ENCODE results near the gene STIL.
A peak's percentile ranks its signal among the peaks of the same experiment; 100 is the strongest.
"Not testable (repeated sequence)": the region's sequence is repeated elsewhere in the genome, so short reads cannot be mapped to it uniquely, and the experiment has no call there.

Gene STIL

DNA sequence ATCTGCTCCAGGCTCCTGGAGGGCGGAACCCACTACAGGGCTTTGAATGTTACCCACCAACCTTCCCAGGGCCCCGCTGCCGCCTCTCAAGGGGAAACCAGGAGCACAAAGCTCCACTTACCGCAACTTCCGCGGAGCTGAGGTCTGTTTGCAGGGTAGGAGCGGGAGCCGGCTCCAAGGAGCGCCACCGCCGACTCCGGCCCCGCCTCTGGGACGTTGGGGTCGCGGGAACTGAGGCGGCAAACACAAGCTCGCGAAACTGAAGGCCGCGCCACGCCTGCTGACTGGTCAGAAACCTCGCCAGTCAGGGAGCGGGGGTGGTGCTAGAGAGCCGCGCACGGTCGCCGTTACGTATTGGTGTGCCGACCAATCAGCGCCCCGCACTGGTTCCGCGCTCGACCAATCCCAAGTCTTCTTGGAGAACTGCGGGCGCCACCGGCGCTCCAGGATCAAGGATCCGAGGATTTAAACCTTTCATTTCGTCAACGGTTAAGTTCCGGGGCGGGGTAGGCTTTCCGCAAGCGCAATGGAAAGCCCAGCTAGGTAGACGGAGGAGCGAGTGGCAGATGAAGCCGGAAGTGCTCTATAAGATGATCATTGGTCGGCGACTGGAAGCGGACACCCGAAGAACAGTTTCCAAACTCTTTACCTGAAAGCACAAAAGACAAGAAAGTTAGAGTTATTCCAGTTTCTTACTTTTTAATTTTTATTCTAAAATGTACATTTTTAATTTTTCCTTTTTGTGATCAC, at the start of gene STIL:
TSS of gene STIL (minus strand) at position 233 of the 750 bp plus-strand sequence. CDS start 3,828 bp downstream, outside the sequence.
- peak; percentile 100 for DNase-seq

DNA sequence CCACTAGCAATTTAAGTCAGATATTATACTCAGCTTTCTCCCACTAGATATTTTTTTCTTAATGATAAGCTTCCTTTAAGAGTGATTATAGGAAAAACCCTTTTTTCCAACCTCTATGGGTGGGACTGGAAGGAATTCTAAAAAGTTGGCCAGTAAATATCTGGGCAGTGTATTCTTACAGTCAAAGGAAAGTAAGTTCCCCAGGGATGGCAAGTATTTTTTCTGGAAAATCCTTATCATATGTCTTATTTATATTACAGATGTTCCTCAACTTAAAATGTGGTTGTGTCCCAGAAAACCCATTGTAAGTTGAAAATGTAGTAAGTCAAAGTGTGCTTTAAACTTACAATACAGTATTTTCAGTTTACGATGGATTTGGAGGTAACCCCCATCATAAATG, 48.9 kb upstream of the STIL start:
- DNase-seq = no peak

DNA sequence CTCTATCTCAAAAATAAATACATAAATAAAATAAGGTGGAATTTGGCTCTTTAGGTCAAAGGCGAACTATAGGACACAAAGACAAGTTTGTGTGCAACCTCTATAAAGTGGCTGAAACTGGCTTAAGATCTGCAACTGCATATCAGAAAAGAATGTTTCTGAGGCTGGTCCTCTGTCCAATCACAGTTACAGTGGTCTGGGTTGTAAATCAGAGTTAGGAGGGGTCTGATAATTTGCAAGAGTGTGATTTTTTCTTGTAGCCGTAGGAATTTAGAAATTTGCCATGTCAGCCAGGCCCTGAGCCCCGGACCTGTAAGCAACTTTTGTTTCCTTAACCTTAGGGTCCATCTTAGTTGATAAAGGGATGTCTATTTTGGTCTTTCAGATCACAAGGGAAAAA, 47.4 kb upstream of the STIL start:
- no peak for DNase-seq

DNA sequence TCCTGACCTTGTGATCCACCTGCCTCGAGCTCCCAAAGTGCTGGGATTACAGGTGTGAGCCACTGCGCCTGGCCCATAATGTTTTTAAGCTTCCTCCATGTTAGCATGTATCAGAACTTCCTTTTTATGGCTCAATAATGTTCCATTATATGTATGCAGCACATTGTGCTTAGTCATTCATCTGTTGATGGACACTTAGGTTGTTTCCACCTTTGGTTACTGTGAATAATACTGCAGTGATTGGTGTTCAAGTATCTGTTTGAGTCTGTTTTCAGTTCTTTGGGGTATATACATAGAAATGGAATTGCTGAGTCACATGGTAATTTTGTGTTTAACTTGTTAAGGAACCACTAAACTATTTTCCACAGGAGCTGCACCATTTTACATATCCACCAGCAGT, 37.4 kb upstream of the STIL start:
- no peak for DNase-seq

DNA sequence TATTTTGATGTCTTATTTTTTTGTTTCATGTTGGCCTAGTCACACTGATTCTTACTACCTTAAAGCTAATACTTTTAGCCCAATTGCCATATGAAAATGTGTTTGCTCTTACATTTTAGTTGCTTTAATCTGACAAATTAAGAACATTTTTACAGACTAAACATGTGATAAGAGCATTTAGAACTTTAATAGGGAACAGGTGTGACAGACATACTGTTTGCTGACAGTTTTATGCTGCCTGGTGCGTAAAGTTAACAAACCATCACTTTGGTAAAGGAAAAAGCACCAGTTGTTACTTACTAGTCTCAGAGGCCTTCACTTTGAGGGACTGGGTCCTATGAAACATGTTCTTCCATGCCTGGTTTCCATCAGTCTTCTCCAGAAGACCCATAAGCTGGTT, 34.3 kb upstream of the STIL start:
- DNase-seq = no peak

DNA sequence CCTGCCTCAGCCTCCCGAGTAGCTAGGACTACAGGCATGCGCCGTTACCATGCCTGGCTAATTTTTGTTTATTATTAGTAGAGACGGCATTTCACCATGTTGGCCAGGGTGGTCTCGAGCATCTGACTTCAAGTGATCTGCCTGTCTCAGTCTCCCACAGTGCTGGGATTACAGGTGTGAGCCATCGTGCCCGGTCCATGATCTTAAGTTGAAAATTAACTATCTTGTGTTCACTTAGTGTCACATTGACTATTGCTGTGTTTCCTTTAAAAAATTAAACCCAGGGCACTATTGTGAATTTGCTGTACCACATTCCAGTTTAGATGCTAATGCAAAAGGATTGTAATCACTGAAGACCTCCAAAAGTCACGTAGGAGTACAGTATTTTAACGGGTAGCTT, 33.8 kb upstream of the STIL start:
- no peak for DNase-seq

DNA sequence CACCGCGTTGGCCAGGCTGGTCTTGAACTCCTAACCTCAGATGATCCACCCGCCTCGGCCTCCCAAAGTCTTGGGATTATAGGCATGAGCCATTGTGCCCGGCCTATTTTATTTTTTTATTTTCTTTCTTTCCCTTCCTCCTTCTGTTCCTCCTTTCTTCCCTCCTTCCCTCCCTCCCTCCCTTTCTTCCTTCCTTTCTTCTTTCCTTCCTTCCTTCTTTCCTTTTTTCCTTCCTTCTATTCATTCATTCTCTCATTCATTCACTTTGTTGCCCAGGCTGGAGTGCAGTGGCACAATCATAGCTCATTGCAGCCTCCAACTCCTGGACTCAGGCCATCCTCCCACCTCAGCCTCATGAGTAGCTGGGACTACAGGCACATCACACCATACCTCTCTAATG, 33.0 kb upstream of the STIL start:
- DNase-seq = not testable (repeated sequence)

DNA sequence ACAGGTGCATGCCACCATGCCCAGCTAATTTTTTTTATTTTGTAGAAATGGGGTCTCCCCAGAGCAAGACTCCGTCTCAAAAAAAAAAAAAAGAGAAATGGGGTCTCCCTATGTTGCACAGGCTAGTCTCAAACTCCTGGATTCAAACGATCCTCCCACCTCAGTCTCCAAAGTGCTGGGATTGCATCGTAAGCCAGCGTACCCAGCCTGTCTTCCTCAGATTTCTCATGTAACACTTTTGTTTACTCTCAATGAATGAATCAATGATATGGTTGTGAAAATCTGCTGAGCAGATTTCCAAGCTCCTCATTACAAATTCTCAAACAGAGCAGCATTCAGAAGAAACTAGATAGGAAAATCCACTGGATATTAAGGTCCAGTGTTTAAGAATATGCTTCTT, 26.3 kb upstream of the STIL start:
- DNase-seq = no peak

DNA sequence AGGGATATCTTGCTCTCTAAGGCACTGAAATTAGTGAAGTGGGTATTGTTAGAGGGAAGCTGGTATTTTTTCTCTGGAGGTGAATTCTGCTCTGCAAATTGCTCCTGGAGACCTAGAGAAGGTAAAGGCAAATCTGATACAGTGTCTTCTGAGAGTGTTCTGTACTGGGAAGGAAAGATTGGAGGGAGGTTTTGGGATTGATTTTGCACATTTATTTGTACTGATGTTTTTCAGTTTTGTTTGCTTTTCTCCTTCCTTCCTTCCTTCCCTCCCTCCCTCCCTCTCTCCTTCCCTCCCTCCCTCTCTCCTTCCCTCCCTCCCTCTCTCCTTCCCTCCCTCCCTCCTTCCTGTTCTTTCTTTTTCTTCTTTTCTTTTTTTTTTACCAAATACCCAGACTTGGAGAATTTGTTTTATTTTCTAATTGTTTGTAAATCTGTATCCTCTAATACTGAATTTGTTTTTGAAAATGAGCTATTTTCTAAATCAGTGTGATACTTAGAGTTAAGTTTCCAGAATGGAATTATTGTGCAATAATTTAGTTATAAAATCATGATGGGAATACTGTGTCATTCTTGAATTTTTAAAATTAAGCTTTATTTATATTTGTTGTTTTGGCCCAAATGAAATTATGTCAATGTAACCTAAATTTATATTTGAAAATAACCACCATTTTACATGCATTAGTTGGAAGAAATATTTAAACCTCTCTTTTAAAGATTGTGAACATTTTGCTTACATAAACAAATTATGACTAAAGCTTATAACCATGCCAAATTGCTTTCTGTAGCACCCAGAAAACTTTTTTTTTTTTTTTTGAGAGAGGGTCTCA, 24.5 kb upstream of the STIL start:
- no peak for DNase-seq

DNA sequence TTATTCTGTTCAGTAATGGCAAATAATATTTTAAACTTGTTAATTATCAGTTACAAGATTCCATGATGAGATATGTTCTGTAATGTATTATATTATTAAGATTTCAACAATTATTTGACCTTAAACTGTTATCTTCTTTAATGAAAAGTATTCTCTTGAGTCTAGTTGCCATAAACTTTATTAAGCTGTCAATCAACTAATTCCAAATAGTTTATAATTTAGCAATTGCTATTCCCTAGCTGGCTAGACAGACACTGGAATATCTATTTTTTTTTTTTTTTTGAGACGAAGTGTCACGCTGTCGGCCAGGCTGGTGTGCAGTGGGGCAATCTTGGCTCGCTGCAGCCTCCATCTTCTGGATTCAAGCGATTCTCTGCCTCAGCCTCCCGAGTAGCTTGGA, 23.4 kb upstream of the STIL start:
- DNase-seq = no peak

DNA sequence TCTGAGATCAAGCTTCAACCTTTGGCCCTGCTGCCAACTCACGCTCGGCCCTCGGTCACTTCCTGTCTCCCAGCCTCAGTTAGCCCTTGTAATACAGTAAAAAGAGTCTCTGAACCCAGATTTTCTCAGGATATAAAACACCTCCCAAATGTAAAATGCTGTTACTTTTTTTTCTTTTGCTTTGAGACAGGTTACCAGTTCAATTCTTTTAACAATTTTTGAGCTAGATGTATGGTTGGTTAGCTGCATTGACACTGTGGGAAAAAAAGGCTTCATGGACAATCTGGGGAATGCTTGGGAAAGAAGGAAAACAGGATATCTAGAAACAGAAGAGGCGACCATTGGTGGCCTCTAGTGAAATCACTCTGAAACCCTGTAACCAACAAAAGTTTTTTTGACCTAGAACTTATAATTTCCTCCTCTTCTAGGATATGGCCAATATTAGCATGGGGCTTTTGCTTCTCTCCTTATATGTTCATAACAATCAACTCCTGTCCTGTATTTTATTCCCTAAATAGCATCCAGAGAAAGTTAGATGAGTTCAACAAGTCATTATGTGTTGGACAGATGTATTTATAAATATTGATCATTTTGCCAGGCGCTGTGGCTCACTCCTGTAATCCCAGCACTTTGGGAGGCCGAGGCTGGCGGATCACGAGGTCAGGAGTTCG, 21.0 kb upstream of the STIL start:
- no peak for DNase-seq

DNA sequence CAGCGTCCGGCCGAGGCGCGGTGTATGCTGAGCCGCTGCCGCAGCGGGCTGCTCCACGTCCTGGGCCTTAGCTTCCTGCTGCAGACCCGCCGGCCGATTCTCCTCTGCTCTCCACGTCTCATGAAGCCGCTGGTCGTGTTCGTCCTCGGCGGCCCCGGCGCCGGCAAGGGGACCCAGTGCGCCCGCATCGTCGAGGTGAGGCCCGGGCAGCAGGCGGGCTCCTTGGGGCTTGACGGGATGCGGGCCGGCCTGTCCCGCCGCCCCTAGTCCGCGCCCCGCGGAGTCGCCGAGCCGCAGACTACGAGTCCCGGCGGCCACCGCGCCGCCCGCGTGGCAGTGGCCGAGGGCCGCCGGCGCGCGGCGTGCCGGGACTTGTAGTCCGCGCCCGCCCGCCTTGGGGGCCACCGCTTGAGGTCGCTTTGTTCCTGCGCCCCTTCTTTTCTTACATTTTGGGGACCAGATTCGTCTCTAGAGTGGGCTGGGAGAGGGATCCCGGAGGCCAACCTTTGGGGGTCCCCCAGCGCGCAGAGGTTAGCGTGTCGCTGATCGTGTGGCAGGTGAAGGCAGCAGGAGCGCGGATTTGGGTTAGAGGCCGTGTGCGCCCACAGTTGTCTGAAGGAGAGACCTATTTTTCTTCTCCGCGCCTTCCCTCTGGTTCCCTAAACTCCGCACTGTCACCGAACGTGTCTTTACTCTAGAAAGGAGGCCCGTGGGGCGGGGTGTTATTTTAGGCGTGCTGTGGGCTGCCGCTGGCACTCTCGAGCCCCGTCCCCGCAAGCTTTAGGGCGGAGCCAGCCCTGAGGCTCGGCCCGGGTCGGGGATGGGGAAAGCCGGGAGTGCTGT, 20.2 kb upstream of the STIL start:
- peak; percentile 85 for DNase-seq

DNA sequence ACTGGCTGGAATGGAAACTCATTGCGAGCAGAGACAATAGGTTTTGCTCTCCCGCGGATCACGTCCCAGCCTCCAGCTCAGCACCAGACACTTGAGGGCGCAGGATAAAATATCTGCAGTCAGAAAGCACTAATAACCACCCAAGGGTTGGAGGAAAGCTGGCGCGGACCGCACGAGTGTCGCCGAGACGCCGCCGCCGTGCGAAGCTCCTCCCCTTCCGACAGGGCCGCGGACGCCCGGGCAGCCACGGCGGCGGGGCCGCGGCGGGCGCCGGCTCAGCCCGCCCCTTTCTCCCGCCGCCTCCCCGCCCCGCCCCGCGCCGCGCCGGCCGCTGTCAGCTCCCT, 19.6 kb upstream of the STIL start, which contains the start of gene CMPK1:
TSS of gene CMPK1 (plus strand) at position 213 of the 344 bp plus-strand sequence. CDS start 156 bp downstream, outside the sequence.
- DNase-seq = peak; percentile 87

DNA sequence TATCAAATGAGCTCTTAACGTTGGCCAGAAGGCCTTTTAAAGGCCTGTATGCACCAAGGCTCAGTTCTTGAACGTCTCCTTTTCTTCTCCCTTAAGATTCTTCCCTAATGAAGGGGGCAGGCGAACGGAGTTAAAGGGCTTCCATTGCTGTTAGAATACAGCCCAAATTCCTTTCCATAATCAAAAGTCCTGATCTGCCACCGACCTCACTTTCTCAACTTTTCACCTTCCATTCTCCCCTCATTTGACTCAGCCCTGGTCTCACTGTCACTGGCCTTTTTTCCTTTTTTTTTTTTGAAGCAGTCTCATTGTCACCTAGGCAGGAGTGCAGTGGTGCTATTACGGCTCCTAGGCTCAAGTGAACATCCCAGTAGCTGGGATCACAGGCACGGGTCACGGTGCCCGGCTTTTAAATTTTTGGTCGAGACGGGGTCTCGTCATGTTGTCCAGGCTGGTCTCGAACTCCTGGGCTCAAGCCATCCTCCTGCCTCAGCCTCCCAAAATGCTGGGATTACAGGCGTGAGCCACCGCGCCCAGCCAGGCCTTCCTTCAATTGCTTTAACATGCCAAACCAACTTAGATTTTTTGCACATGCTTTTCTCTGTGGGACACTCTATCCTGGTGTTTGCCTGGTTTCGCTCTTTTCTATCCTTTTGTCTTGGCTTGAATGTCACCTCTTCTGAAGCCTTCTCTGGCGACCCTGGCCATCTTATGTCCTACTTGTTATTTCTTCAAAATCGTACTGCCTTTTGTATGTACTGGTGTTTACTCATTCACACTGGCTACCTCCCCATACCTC, 19.0 kb upstream of the STIL start:
- DNase-seq = no peak

DNA sequence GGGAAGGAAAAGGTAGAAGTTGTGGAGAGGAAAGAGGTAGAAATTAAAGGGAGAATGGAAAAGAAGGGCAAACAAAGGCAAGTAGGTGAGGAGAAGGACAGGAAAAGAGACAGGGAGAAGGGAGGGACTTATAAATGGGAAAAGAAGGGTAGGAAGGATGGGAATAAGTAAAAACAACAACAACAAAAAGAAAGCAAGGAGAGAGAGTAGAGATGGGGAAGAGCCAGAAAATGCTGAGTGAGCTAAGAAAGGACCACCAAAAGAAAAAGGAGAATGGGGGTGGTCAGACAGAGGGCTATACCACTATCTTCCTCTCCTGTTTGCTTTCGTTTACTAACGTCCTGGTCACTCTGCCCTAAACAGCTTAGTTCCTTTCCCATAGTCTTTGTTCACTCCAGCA, 17.9 kb upstream of the STIL start:
- DNase-seq = no peak

DNA sequence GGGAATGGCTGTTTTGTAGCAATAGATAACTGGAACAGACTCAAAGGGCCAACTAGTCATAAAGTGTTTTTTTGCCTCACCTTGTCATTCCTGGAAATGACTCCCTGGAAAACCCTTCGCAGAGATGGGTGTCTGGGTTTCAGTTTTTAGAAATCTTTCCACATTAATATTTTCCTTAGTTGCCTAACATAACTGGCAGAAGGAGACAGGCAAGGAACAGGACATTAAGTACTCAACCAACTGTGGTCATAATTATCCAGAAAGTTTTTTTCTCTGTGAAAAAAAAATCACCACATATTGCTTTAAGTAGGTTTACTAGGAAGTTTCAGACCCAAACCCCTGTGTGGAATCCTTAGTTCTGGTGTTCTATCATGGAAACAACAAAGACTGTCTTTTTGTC, 16.3 kb upstream of the STIL start:
- DNase-seq = no peak

DNA sequence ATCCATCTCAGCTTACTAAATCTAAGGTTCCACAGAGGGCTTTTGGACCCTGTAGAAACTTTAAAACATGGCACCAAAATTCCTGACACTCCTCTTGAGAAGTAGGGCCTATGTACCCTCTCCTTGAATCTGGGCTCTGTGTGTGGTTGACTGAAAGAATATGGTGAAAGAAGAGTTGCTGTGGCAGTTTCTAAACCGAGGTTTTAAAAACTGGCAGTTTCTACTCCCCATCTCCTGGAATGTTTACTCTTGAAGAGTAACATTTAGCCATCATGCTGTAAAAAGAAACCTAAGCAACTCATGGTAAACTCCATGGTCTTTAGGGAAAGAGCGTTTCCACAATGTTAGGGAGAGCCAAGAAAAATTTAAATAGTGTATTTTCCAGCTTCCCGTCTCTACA, 15.0 kb upstream of the STIL start:
- no peak for DNase-seq

DNA sequence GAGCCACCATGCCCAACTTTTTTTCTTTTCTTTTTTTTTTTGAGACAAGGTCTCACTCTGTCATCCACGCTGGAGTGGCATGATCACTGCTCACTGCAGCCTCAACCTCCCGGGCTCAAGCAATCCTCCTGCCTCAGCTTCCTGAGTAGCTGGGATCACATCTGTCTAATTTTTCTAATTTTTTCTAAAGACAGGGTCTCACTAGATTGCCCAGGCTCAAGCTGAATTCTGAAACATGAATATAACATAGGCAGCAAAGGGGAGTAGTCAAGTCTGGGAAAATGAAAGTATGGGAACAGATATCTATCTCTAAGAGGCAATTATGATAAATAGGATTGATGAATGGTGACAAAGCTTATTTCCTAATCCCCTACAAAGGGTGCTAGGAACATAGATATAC, 12.3 kb upstream of the STIL start:
- no peak for DNase-seq

DNA sequence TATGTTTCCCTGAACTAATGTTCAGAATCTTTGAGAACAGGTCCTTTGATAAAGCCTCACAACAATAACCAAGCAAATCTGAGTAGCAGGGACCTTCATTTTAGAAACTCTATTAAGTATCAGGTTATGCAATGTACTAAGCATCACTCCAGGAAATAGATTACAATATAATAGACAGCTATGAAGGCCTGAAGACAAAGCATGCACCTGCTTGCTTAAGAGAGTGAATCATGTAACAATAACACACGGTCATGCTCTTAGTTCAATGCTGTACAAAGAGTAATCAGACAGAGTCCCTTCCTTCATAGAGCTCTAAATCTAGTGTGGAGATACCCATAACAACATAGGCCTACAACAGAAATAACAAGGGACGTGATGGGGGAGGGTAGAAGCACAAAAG, 11.6 kb upstream of the STIL start:
- DNase-seq = no peak

DNA sequence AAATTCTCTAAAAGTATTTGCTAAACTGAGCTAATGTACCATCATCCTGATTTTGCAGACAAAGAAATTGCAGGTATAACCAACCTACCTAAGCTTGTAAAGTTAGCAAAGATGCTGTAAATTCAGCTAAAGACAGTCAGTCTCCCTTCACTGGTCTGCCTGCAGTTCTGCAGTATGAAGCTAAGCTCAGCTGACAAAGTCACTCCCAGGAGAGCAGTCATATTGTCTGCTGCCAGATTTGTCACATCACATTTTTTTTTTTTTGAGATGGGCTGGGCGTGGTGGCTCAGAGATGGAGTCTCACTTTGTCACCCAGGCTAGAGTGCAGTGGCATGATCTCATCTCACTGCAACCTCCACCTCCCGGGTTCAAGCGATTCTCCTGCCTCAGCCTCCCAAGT, 10.7 kb upstream of the STIL start:
- DNase-seq = no peak

DNA sequence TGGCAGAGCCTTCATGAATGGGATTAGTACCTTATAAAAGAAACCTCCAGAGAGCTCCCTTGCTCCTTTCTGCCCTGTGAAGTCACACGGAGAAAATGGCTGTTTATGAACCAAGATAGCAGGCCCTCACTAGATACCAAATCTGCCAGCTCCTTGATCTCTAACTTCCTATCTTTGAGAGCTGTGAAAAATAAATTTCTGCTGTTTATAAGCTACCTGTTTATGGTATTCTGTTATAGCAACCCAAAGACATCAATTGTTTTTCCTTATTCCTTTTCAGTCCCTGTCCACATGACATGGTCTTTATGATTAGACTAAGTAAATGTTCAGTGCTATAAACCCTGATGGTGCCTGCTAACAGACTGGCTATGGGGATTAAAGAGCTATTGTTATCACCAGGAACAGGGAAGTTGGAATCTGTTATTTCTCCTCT, 9.7 kb upstream of the STIL start:
- DNase-seq = peak; percentile 20

DNA sequence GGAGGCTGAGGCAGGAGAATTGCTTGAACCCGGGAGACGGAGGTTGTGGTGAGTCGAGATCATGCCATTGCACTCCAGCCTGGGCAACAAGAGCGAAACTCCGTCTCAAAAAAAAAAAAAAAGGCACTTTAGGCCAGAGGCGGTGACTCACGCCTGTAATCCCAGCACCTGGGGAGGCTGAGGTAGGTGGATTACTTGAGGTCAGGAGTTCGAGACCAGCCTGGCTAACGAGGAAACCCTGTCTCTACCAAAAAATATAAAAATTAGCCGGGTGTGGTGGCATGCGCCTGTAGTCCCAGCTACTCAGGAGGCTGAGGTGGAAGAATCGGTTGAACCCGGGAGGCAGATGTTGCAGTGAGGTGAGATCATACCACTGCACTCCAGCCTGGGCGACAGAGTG, 6.0 kb upstream of the STIL start:
- DNase-seq = not testable (repeated sequence)
